ENCODE results near the gene IL15.
A peak's percentile ranks its signal among the peaks of the same experiment; 100 is the strongest.
"Not testable (repeated sequence)": the region's sequence is repeated elsewhere in the genome, so short reads cannot be mapped to it uniquely, and the experiment has no call there.

IL15 gene

GRCh38 chr4:141702472-141703182 lies 66.2 kb downstream of the IL15 start:
- no peak for DNase-seq

DNA sequence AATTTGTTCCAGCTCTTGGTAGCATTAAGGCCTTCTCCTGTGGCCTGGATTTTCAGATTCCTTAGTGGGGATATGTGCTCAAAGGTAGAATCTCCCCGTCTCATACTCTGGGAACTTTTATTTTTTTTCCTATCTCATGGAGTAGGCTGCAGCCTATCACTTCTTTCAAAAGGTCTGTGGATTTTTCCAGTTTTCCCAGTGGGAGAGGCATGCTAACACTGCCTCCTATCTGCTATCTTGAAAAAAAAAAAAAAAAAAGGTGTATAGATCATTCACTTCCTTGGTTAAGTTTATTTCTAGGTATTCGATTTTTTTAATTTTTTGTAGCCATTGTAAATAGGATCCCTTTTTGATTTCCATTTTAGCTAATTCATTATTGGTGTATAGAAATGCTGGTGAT lies 67.1 kb downstream of the IL15 start:
- DNase-seq: no peak

GRCh38 chr4:141705048-141705746 lies 68.8 kb downstream of the IL15 start:
- no peak for DNase-seq

DNA sequence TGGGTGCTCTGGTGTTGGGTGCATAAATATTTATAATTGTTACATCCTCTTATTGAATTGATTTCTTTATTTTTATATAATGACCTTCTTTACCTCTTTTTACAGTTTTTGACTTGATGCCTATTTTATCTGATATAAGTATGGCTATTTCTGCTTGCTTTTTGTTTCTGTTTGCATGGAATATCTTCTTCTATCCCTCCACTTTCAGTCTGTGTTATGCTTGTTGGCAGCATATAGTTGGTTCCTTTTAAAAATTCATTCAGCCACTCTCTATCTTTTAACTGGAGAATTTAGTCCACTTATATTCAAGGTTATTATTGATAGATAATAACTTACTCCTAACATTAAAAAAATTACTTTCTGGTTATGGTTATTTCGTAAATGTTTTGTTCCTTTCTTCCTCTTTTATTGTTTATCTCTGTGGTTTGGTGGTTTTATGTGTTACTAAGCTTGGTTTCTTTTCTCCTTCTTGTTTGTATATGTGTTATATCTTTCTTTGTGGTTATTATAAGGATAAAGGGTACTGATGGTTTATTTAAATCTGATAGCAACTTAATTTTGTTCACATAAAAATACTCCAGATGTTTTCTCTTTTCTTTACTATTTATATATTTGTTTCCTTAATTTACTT lies 69.5 kb downstream of the IL15 start:
- no peak for DNase-seq

DNA sequence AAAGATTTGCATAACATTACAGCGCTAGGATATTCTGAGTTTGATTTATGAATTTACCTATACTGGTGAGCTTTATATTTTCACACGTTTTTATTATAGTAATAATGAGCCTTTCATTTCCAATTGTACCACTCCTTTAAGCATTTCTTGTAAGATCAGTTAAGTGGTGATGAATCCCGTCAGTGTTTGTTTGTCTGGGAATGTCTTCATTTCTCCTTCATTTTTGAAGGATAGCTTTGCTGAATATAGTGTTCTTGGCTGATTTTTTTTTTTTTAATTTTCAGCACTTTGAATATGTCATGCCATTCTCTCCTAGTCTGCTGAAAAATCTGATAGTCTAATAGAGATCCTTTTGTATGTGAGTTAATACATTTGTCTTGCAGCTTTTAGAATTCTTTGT lies 70.1 kb downstream of the IL15 start:
- no peak for DNase-seq

DNA sequence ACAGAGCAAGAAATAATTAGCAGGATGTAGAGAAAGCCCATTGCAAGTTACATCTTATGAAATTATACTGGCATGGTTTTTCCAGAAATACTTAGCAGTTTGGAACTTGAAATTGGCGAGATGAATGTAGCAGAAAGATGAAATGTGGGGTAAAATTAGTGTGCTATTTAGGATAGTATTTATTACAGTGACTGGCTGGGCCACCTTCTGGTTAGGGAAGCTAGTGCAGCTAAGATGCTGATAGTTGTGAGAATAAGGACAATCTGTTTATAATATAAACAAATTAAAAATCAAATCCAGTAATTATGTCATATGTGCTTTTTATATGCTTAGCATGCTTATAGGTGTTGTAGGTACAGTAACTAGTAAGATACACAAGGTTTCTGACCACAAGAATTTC lies 74.8 kb downstream of the IL15 start:
- DNase-seq: no peak

DNA sequence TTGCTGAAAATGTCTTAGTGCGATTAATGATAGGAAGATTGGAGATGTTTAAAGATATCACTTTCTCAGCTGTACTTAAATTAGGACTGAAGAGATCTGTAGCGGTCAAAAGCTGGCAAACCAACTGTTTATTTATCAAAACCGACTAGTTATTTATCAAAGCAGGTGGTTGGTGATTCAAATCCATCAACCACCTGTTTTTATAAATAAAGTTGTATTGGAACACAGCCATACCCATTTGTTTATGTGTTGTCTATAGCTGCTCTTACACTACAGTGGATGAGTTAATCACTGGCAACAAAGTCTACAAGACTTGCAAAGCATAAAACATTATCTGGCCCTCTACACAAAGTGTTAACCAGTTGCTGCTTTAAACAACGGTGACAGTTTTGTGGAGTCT lies 76.8 kb downstream of the IL15 start:
- no peak for DNase-seq

- peak in 2 of 51 donors; percentile 1 to 25 for DNase-seq
Measured at GRCh38 chr4:141713771-141714445, 77.5 kb downstream of the IL15 start.

DNA sequence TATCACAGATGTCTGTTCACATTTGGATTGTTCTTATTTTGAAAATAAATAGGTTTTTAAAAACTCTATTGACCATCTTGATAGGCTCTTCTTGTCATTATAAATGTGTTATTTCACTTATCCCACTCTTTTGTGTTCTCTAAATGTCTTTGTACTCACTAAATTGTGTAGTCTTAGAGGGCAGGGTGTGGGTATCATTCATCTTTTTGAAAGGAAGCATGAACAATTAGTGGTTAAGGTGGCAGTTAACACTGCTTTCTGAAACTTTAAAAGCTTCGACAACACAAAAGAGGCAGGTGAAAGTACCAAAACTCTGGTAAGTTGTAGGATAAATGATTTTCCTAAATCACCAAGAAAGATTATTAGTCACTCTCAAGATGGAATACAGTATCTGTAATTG lies 83.2 kb downstream of the IL15 start:
- no peak for DNase-seq

DNA sequence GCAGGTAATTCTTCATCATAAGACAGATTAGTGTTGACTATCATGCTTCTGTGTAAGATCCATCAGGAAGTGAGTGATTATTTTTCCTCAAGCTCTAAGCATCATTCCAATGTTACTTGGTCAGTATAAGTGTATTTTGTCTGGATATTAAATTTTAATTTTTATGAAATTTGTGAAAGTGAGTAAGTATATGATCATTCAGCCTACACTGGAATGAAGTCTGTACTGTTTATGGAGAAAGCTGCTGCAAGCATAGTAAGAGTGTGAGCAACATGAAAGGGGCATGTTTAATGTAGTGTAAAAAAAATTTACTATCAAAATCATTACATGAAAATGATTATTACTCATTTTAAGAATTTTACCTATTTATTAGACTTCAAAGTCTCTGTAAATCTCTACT lies 84.8 kb downstream of the IL15 start:
- no peak for DNase-seq

GRCh38 chr4:141724646-141725045 lies 88.3 kb downstream of the IL15 start:
- no peak for DNase-seq

DNA sequence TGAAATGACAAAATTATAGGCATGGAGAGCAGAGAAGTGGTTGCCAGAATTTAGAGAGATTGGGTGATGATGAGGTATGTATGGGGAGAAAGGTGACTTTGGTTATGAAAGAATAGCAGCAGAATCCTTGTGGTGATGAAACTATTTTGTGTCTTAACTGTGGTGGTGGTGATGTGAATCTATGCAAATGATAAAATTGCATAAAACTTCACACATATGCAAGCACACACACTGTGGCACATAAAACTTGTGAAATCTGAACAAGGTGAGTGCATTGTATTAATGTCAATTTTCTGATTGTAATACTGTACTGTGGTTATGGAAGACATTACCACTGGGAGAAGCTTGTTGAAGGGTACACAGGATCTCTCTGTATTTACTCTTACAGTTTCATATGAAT lies 91.0 kb downstream of the IL15 start:
- no peak for DNase-seq

GRCh38 chr4:141730805-141731204 lies 94.4 kb downstream of the IL15 start:
- no peak for DNase-seq

DNA sequence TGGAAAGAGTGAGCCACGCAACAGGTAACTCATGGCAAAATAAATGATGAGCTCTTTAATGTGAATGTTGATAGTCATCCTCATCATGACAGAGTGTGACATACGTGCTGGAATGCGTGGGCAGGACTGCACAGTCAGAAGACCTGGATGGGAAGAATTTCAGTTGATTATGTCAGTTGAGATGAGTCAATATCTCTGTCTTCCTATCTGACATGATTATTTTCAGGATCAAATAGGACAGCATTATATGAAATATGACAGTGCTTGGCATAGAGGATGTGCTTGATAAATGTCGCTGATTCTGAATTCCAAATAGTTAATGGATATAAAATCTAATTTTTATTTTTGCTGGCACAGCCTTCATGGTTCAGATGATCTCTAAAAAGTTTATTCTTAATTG lies 95.1 kb downstream of the IL15 start:
- DNase-seq: no peak

- DNase-seq: no peak
Measured at GRCh38 chr4:141739636-141740035, 103.3 kb downstream of the IL15 start.

GRCh38 chr4:141746026-141746425 lies 109.6 kb downstream of the IL15 start:
- no peak for DNase-seq

DNA sequence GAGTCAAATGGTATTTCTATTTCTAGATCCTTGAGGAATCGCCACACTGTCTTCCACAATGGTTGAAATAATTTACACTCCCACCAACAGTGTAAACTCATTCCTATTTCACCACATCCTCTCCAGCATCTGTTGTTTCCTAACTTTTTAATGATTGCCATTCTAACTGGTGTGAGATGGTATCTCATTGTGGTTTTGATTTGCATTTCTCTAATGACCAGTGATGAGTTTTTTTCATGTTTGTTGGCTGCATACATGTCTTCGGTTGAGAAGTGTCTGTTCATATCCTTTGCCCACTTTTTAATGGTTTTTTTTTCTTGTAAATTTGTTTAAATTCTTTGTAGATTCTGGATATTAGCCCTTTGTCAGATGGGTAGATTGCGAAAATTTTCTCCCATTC lies 115.4 kb downstream of the IL15 start:
- DNase-seq: not testable (repeated sequence)

GRCh38 chr4:141757287-141757686 lies 120.9 kb downstream of the IL15 start:
- DNase-seq: no peak

- DNase-seq: no peak
Measured at GRCh38 chr4:141759796-141760425, 123.5 kb downstream of the IL15 start.

DNA sequence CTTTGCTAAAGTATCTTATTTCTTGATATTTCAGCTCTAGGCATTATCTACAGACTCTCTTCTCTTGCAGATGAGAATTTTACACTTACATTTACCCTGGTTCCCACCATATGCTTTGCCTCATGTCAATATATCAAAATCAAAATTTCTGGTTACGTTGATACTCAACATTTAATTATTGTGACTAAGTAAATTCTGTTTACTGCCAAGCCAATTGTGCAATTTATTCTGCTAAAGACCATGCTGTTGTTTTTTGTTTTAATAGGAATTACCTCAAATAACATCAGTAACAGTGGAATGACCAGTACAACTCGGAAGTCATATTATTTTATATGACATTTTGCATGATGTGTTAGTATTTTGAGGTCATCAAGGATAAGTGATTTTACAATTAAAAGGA lies 125.5 kb downstream of the IL15 start:
- no peak for DNase-seq

DNA sequence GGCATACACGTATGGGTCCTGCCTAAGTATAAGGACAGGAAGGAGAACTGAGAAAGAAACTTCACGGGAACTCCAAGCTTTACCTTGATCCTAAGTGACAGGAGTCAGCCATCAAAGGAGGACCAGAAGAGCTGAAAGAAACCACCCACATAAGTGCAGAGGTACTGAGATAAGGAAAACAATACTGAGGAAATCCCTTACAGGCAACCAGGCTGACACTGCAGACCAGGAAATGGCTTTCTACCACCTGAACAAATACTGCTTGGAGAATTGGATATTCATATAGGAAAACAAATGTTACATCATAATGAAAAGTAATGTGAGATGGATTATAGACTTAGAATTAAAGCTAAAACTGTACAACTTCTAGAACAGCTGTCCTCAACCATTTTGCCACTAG lies 127.0 kb downstream of the IL15 start:
- no peak for DNase-seq

GRCh38 chr4:141768954-141769353 lies 132.6 kb downstream of the IL15 start:
- no peak for DNase-seq
